HG03039 (cell line): ENCODE data around the gene MYL3.

Experiments used
- ATAC-seq: cut with Tn5 transposase; IDR thresholded peaks from one replicate; pipeline ENCODE4 v1.9.1; 2021; ENCODE audit warnings: mild to moderate bottlenecking, moderate library complexity; ENCODE audit not compliant: unreplicated experiment

The MYL3 gene

GRCh38 chr3:46899151-46900006, 36.1 kb upstream of the MYL3 start:
- no peak for ATAC-seq

GRCh38 chr3:46898321-46899150, 35.3 kb upstream of the MYL3 start:
- ATAC-seq, result no peak

GRCh38 chr3:46897829-46898320, 34.6 kb upstream of the MYL3 start:
- no peak for ATAC-seq

- ATAC-seq, result no peak
Observed at GRCh38 chr3:46897031-46897430, 33.8 kb upstream of the MYL3 start.

GRCh38 chr3:46896386-46896785, 33.1 kb upstream of the MYL3 start:
- no peak for ATAC-seq

- ATAC-seq, result no peak
Observed at GRCh38 chr3:46895761-46896160, 32.5 kb upstream of the MYL3 start.

- no peak for ATAC-seq
Observed at GRCh38 chr3:46895204-46895660, 32.0 kb upstream of the MYL3 start.

- no peak for ATAC-seq
Observed at GRCh38 chr3:46894256-46894655, 31.0 kb upstream of the MYL3 start.

- ATAC-seq, result no peak
Observed at GRCh38 chr3:46893763-46894162, 30.5 kb upstream of the MYL3 start.

GRCh38 chr3:46893146-46893748, 30.0 kb upstream of the MYL3 start:
- no peak for ATAC-seq

GRCh38 chr3:46892285-46893145, 29.3 kb upstream of the MYL3 start:
- no peak for ATAC-seq

GRCh38 chr3:46891132-46891531, 27.9 kb upstream of the MYL3 start:
- no peak for ATAC-seq

GRCh38 chr3:46890132-46890531, 26.9 kb upstream of the MYL3 start:
- no peak for ATAC-seq

- ATAC-seq, result no peak
Observed at GRCh38 chr3:46889381-46890110, 26.3 kb upstream of the MYL3 start.

- no peak for ATAC-seq
Observed at GRCh38 chr3:46888705-46889104, 25.5 kb upstream of the MYL3 start.

- no peak for ATAC-seq
Observed at GRCh38 chr3:46887980-46888494, 24.8 kb upstream of the MYL3 start.

- ATAC-seq, result no peak
Observed at GRCh38 chr3:46885612-46886011, 22.4 kb upstream of the MYL3 start.

- no peak for ATAC-seq
Observed at GRCh38 chr3:46884929-46885328, 21.7 kb upstream of the MYL3 start.

GRCh38 chr3:46884427-46884826, 21.2 kb upstream of the MYL3 start:
- ATAC-seq, result no peak

GRCh38 chr3:46883830-46884185, 20.6 kb upstream of the MYL3 start:
- ATAC-seq, result no peak
